SH-SY5Y (cell line): ENCODE results near the gene LLGL1.

ENCODE experiments used
- GATA2 ChIP-seq: IDR thresholded peaks from 2 replicates; pipeline ENCODE4 v1.6.1; 2011; ENCODE audit warnings: mild to moderate bottlenecking, low read depth, low read length
- GATA3 ChIP-seq: IDR thresholded peaks from 2 replicates; pipeline ENCODE4 v1.6.1; 2011; ENCODE audit warnings: low read depth, mild to moderate bottlenecking, low read length, moderate library complexity

DNA sequence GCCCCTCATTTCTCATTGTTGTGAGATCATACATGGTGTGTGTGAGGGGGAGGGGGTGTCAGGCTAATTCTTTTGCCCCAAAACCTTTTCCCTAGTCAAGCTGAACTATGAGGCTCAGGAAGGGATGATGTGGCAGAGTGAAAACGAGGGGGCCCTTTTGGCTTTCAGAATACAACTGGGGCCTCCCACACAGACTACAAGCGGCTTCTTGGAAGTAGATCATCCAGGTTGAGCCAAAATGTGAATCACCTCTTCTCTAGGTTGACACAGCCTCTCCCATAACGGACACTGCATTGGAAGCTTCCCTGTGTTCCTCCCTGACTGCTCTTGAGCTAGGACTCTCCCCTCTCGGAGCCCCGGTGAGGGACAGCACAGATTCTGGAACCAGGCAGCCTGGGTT, 44.1 kb upstream of the LLGL1 start:
- no peak for TF ChIP-seq GATA2
- no peak for TF ChIP-seq GATA3
